C4-2B (cell line): ENCODE data around the gene PTPRN2.

Experiments used
- ZFX ChIP-seq: fragments of 450-650 bp; IDR thresholded peaks from 2 replicates; pipeline ENCODE4 v1.6.1; 2017
- TF ChIP-seq, protein P1 (sequence below): fragments of 450-650 bp; conservative IDR thresholded peaks from 2 replicates; pipeline ENCODE4 v1.5.1; 2017; ENCODE audit warnings: mild to moderate bottlenecking

- TF ChIP-seq, protein P1, sequence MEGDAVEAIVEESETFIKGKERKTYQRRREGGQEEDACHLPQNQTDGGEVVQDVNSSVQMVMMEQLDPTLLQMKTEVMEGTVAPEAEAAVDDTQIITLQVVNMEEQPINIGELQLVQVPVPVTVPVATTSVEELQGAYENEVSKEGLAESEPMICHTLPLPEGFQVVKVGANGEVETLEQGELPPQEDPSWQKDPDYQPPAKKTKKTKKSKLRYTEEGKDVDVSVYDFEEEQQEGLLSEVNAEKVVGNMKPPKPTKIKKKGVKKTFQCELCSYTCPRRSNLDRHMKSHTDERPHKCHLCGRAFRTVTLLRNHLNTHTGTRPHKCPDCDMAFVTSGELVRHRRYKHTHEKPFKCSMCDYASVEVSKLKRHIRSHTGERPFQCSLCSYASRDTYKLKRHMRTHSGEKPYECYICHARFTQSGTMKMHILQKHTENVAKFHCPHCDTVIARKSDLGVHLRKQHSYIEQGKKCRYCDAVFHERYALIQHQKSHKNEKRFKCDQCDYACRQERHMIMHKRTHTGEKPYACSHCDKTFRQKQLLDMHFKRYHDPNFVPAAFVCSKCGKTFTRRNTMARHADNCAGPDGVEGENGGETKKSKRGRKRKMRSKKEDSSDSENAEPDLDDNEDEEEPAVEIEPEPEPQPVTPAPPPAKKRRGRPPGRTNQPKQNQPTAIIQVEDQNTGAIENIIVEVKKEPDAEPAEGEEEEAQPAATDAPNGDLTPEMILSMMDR: no peak
- TF ChIP-seq ZFX: no peak
These were observed 286.4 kb downstream of the PTPRN2 start for GRCh38 chr7:158301207-158301606.
